ENCODE results near the gene CMTM1. TPM values are rescaled to one million over a fixed set of nuclear protein-coding genes. Genes with fewer than 3 reads are reported as not detected.

The CMTM1 gene
- total RNA-seq, 5 donors from 2014 or later (not counting 1 experiment from before 2014, with no cell fraction given): 0.95 to 12.9 (median 10.3) TPM

DNA sequence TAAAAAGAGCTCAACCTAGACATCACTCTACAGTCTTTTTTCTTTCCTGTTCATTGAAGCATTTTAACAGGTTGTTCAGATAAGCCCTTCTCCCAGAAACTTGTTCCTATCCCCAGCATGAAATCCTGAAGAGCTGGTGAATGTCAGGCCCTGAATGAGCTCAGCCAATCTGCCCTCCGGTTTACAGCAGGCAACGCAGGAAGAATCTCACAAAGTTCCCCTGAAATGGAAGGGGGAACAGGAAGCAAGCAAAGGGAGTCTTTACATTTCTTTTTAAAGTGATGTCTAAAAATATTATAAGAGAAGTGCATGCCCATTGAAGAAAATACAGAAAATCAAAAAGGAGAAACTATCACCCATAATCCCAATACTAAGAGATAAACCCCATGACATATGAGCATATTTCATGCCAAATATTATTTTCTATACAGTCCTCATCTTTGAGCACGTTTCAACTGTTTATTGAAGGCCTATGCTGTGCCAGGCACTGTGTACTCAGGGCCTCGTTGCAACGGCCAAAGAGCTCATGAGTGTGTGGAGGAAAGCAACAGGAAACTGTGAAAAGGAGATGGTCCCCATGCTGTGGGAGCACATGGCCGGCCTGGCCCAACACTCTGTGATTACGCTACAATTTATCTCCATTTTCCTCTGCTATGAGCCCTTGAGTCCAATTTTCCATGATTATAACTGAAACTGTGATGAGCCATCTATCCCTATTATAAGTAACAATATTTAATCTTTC is 22.1 kb upstream of the CMTM1 start:
- DNase-seq: no peak
- Mint-ChIP-seq H3K4me1 (peaks cover 31 to 51% (median 35%) of the 10 kb centered on the region in 3 donors), H3K36me3 (no peaks in the 10 kb centered on the region), H3K27me3 (no peaks in the 10 kb centered on the region), H3K4me3 (no peak overlapping the region), H3K9me3 (no peaks in the 10 kb centered on the region), H3K27ac (peak overlapping the region; percentile 18 to 64)
- ATAC-seq (replicated peaks in 1 of 4): no peak
- POLR2A ChIA-PET: no interaction called here
- no peak overlapping the region for H3K4me3 ChIP-seq (ENCODE audit: control insufficient read depth in 1 of 2, extremely low read depth in 1 of 2, low read length in 1 of 2)
- H3K4me1 ChIP-seq (ENCODE audit: control insufficient read depth in 1 of 2, extremely low read depth in 1 of 2, insufficient read depth in 2 of 2, low read length in 2 of 2): peaks cover 3 to 20% of the 10 kb centered on the region in 2 experiments
- 76% methylated on average over 2 of the region's 7 CpGs for WGBS (ENCODE audit: insufficient coverage)
- no peaks in the 10 kb centered on the region for H3K27me3 ChIP-seq (replicated peaks in 1 of 2; ENCODE audit: control insufficient read depth in 2 of 2, extremely low read depth in 1 of 2, insufficient read depth in 2 of 2, low read length in 1 of 2)
- H3K9me3 ChIP-seq: no peaks in the 10 kb centered on the region
- no peak overlapping the region for H3K27ac ChIP-seq (ENCODE audit: low read length)
- no peaks in the 10 kb centered on the region for H3K36me3 ChIP-seq (ENCODE audit: control insufficient read depth in 2 of 2, extremely low read depth in 1 of 2, insufficient read depth in 1 of 2, low read length in 1 of 2)
- CTCF ChIA-PET: no interaction called here

GRCh38 chr16:66547101-66547989 is 18.9 kb upstream of the CMTM1 start:
- H3K27ac ChIP-seq (ENCODE audit: low read length): no peak overlapping the region
- Mint-ChIP-seq H3K9me3 (no peaks in the 10 kb centered on the region), H3K27ac (peak overlapping the region; percentile 92 to 94), H3K36me3 (no peaks in the 10 kb centered on the region), H3K4me3 (no peak overlapping the region), H3K27me3 (no peaks in the 10 kb centered on the region), H3K4me1 (peaks cover 41 to 56% (median 41%) of the 10 kb centered on the region in 3 donors)
- no peak overlapping the region for H3K4me3 ChIP-seq (ENCODE audit: control insufficient read depth in 1 of 2, extremely low read depth in 1 of 2, low read length in 1 of 2)
- no peaks in the 10 kb centered on the region for H3K9me3 ChIP-seq
- no peak for DNase-seq
- ATAC-seq (replicated peaks in 1 of 4): no peak
- H3K36me3 ChIP-seq (ENCODE audit: control insufficient read depth in 2 of 2, extremely low read depth in 1 of 2, insufficient read depth in 1 of 2, low read length in 1 of 2): no peaks in the 10 kb centered on the region
- ChIA-PET POLR2A (no interaction called here), CTCF (interaction anchor here (0.6 to 1.7 kb wide), 3 partner anchors 15 to 197 kb away, joined by 3 to 5 read pairs (median 4); no protein-coding TSS in a partner anchor)
- peaks cover 20 to 40% of the 10 kb centered on the region in 2 experiments for H3K4me1 ChIP-seq (ENCODE audit: control insufficient read depth in 1 of 2, extremely low read depth in 1 of 2, insufficient read depth in 2 of 2, low read length in 2 of 2)
- no peaks in the 10 kb centered on the region for H3K27me3 ChIP-seq (replicated peaks in 1 of 2; ENCODE audit: control insufficient read depth in 2 of 2, extremely low read depth in 1 of 2, insufficient read depth in 2 of 2, low read length in 1 of 2)
- WGBS (ENCODE audit: insufficient coverage): 86% methylated on average over 1 of the region's 5 CpGs

GRCh38 chr16:66548068-66548467 is 18.2 kb upstream of the CMTM1 start:
- peak overlapping the region; percentile 92 to 94 for H3K27ac Mint-ChIP-seq

DNA sequence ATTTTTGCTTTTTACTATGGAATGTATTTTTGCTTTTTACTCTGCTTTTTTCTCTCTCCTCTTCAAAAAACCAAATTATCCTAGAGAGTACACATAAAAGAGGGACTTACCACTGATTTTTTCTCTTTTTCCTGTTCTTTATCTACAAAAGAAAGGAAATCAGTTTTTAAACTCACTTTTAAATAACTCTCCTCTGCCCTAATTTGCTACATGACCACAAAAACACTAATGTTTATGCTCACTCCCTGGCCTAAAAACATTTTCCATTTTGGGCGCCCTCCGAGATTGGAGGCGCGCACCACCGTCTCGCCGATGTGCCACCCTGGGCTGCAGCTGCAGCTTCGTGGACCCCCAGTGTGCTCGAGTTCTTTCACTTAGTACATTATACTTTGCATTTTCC is 17.4 kb upstream of the CMTM1 start:
- 46% methylated on average over 7 of the region's 9 CpGs for WGBS (ENCODE audit: insufficient coverage)
- POLR2A ChIA-PET: no interaction called here

More at GRCh38 chr16:66548068-66548467, 18.2 kb upstream of the CMTM1 start:
- H3K4me3 Mint-ChIP-seq: peak overlapping the region in 2 of 3 donors; percentile 73 to 78
- Histone ChIP-seq H3K36me3 (ENCODE audit: control insufficient read depth in 2 of 2, extremely low read depth in 1 of 2, insufficient read depth in 1 of 2, low read length in 1 of 2) (no peaks in the 10 kb centered on the region), H3K4me3 (ENCODE audit: control insufficient read depth in 1 of 2, extremely low read depth in 1 of 2, low read length in 1 of 2) (no peak overlapping the region), H3K4me1 (ENCODE audit: control insufficient read depth in 1 of 2, extremely low read depth in 1 of 2, insufficient read depth in 2 of 2, low read length in 2 of 2) (peaks cover 20 to 44% of the 10 kb centered on the region in 2 experiments), H3K9me3 (no peaks in the 10 kb centered on the region), H3K27ac (ENCODE audit: low read length) (peak overlapping the region; percentile 91), H3K27me3 (replicated peaks in 1 of 2; ENCODE audit: control insufficient read depth in 2 of 2, extremely low read depth in 1 of 2, insufficient read depth in 2 of 2, low read length in 1 of 2) (no peaks in the 10 kb centered on the region)
- no peaks in the 10 kb centered on the region for H3K36me3 Mint-ChIP-seq
- WGBS (ENCODE audit: insufficient coverage): 100% methylated on average over 4 of the region's 4 CpGs
- no peaks in the 10 kb centered on the region for H3K27me3 Mint-ChIP-seq
- DNase-seq (no peak), ATAC-seq (replicated peaks in 1 of 4) (no peak)
- H3K4me1 Mint-ChIP-seq: peaks cover 45 to 61% (median 48%) of the 10 kb centered on the region in 3 donors
- ChIA-PET POLR2A (no interaction called here), CTCF (interaction anchor here (0.6 to 1.7 kb wide), 2 partner anchors 15 to 139 kb away, joined by 4 to 5 read pairs; no protein-coding TSS in a partner anchor)
- H3K9me3 Mint-ChIP-seq: no peaks in the 10 kb centered on the region

GRCh38 chr16:66549284-66550131 is 16.7 kb upstream of the CMTM1 start, which contains the start of gene TK2:
Gene TK2, minus strand, starts transcription at chr16:66550122. Its CDS starts 61 bp downstream, at chr16:66550061.
- WGBS (ENCODE audit: insufficient coverage): 2% methylated on average over 80 of the region's 80 CpGs
- Mint-ChIP-seq H3K4me3 (peak within 1 kb of the TSS; percentile 78 to 94 (median 91)), H3K27me3 (no peaks in the 10 kb centered on the region), H3K4me1 (peaks cover 56 to 67% (median 63%) of the 10 kb centered on the region in 3 donors), H3K9me3 (no peaks in the 10 kb centered on the region), H3K27ac (peak within 1 kb of the TSS; percentile 94), H3K36me3 (peaks cover 4% of the 10 kb centered on the region)
- H3K4me3 ChIP-seq (ENCODE audit: control insufficient read depth in 1 of 2, extremely low read depth in 1 of 2, low read length in 1 of 2): peak within 1 kb of the TSS; percentile 56 to 71
- ChIA-PET CTCF (interaction anchor here in 1 of 2 donors (1.2 kb wide), 1 partner anchor 29 kb away, joined by 4 read pairs; no protein-coding TSS in a partner anchor), POLR2A (no interaction called here)
- H3K4me1 ChIP-seq (ENCODE audit: control insufficient read depth in 1 of 2, extremely low read depth in 1 of 2, insufficient read depth in 2 of 2, low read length in 2 of 2): peaks cover 30 to 53% of the 10 kb centered on the region in 2 experiments
- no peaks in the 10 kb centered on the region for H3K36me3 ChIP-seq (ENCODE audit: control insufficient read depth in 2 of 2, extremely low read depth in 1 of 2, insufficient read depth in 1 of 2, low read length in 1 of 2)
- H3K27ac ChIP-seq (ENCODE audit: low read length): peak within 1 kb of the TSS; percentile 91
- H3K9me3 ChIP-seq: no peaks in the 10 kb centered on the region
- ATAC-seq (replicated peaks in 1 of 4) (peak; percentile 18 to 22 (median 21)), DNase-seq (peak in 33 of 35 experiments; percentile 8 to 64 (median 33))
- H3K27me3 ChIP-seq (replicated peaks in 1 of 2; ENCODE audit: control insufficient read depth in 2 of 2, extremely low read depth in 1 of 2, insufficient read depth in 2 of 2, low read length in 1 of 2): no peaks in the 10 kb centered on the region

More for the DNA sequence above, 17.4 kb upstream of the CMTM1 start:
- peak overlapping the region; percentile 91 for H3K27ac ChIP-seq (ENCODE audit: low read length)
- H3K4me1 ChIP-seq (ENCODE audit: control insufficient read depth in 1 of 2, extremely low read depth in 1 of 2, insufficient read depth in 2 of 2, low read length in 2 of 2): peaks cover 27 to 48% of the 10 kb centered on the region in 2 experiments
- peak overlapping the region; percentile 56 to 71 for H3K4me3 ChIP-seq (ENCODE audit: control insufficient read depth in 1 of 2, extremely low read depth in 1 of 2, low read length in 1 of 2)
- H3K27me3 ChIP-seq (replicated peaks in 1 of 2; ENCODE audit: control insufficient read depth in 2 of 2, extremely low read depth in 1 of 2, insufficient read depth in 2 of 2, low read length in 1 of 2): no peaks in the 10 kb centered on the region
- Mint-ChIP-seq H3K9me3 (no peaks in the 10 kb centered on the region), H3K27me3 (no peaks in the 10 kb centered on the region), H3K36me3 (peaks cover 3% of the 10 kb centered on the region), H3K27ac (peak overlapping the region; percentile 92 to 94), H3K4me3 (peak overlapping the region; percentile 73 to 78 (median 78)), H3K4me1 (peaks cover 53 to 66% (median 56%) of the 10 kb centered on the region in 3 donors)
- ATAC-seq (replicated peaks in 1 of 4): no peak
- no peaks in the 10 kb centered on the region for H3K9me3 ChIP-seq
- no peak for DNase-seq
- CTCF ChIA-PET: interaction anchor here in 1 of 2 donors (1.2 kb wide), 1 partner anchor 30 kb away, joined by 4 read pairs; no protein-coding TSS in a partner anchor
- H3K36me3 ChIP-seq (ENCODE audit: control insufficient read depth in 2 of 2, extremely low read depth in 1 of 2, insufficient read depth in 1 of 2, low read length in 1 of 2): no peaks in the 10 kb centered on the region
